COR-L47 (cell line): ENCODE results near the gene FGF18.

Experiments
- DNase-seq: peaks from one replicate; lab custom pipeline; 2025; lab: John Stamatoyannopoulos, UW

The FGF18 gene

GRCh38 chr5:171442287-171443042 is 23.0 kb downstream of the FGF18 start:
- DNase-seq, result no peak

- no peak for DNase-seq
Observed at GRCh38 chr5:171444582-171444981, 25.1 kb downstream of the FGF18 start.

GRCh38 chr5:171445644-171446516 is 26.4 kb downstream of the FGF18 start:
- no peak for DNase-seq

- no peak for DNase-seq
Observed at GRCh38 chr5:171447226-171447625, 27.8 kb downstream of the FGF18 start.

GRCh38 chr5:171449426-171449825 is 30.0 kb downstream of the FGF18 start:
- no peak for DNase-seq

GRCh38 chr5:171450423-171451331 is 31.2 kb downstream of the FGF18 start:
- DNase-seq, result no peak

- no peak for DNase-seq
Observed at GRCh38 chr5:171451421-171451820, 32.0 kb downstream of the FGF18 start.

GRCh38 chr5:171453056-171453725 is 33.7 kb downstream of the FGF18 start:
- DNase-seq, result no peak

- no peak for DNase-seq
Observed at GRCh38 chr5:171453988-171454387, 34.5 kb downstream of the FGF18 start.

- DNase-seq, result no peak
Observed at GRCh38 chr5:171454549-171454948, 35.1 kb downstream of the FGF18 start.

- DNase-seq, result no peak
Observed at GRCh38 chr5:171455522-171455921, 36.1 kb downstream of the FGF18 start.

- no peak for DNase-seq
Observed at GRCh38 chr5:171457208-171457981, 37.9 kb downstream of the FGF18 start.

- DNase-seq, result no peak
Observed at GRCh38 chr5:171459839-171460238, 40.4 kb downstream of the FGF18 start.

- no peak for DNase-seq
Observed at GRCh38 chr5:171462136-171462927, 42.9 kb downstream of the FGF18 start.

GRCh38 chr5:171462928-171463861 is 43.7 kb downstream of the FGF18 start:
- DNase-seq, result no peak

GRCh38 chr5:171463862-171464229 is 44.4 kb downstream of the FGF18 start:
- no peak for DNase-seq

GRCh38 chr5:171464829-171465228 is 45.4 kb downstream of the FGF18 start:
- DNase-seq, result no peak

GRCh38 chr5:171467107-171467506 is 47.7 kb downstream of the FGF18 start:
- no peak for DNase-seq

- peak; percentile 54 for DNase-seq
Observed at GRCh38 chr5:171469326-171469725, 49.9 kb downstream of the FGF18 start.
